Measurements from ENCODE around the gene COX7A2L.

COX7A2L gene

GRCh38 chr2:42376758-42377157 is 15.7 kb upstream of the COX7A2L start:
- TF ChIP-seq EZH2phosphoT487 (IDR thresholded peaks at IDR 0.05; ENCODE audit: low read length) = no peak
- no peak for TF ChIP-seq CTCF (IDR thresholded peaks at IDR 0.05; ENCODE audit: low read length)
- no peak for TF ChIP-seq EZH2 (optimal IDR thresholded peaks at IDR 0.05; ENCODE audit: low read depth, low read length)
- H3K4me1 ChIP-seq (ENCODE audit: low read length) = no peaks in the 10 kb centered on the region

GRCh38 chr2:42372474-42373200 is 11.6 kb upstream of the COX7A2L start:
- Histone ChIP-seq H3K36me3 (replicated peaks; ENCODE audit: insufficient read depth, low read length) (no peaks in the 10 kb centered on the region), H3K9ac (ENCODE audit: low read length) (no peak overlapping the region), H3K79me2 (ENCODE audit: low read length) (no peaks in the 10 kb centered on the region), H3K27me3 (replicated peaks; ENCODE audit: insufficient read depth, low read length) (no peaks in the 10 kb centered on the region), H3K9me3 (replicated peaks; ENCODE audit: insufficient read depth, low read length) (no peaks in the 10 kb centered on the region), H2AFZ (ENCODE audit: low read length) (no peak overlapping the region), H3K27ac (ENCODE audit: low read length) (no peak overlapping the region), H3K4me2 (ENCODE audit: low read depth, low read length) (no peak overlapping the region), H3K4me3 (ENCODE audit: low read length) (no peak overlapping the region), H4K20me1 (ENCODE audit: insufficient read depth, low read length) (no peaks in the 10 kb centered on the region), H3K4me1 (ENCODE audit: low read length) (no peaks in the 10 kb centered on the region), H3F3A (ENCODE audit: insufficient read depth, low read length) (no peaks in the 10 kb centered on the region), H3K9me2 (replicated peaks; ENCODE audit: insufficient read depth, low read length) (no peaks in the 10 kb centered on the region)
- TF ChIP-seq EZH2 (optimal IDR thresholded peaks at IDR 0.05; ENCODE audit: low read depth, low read length) (no peak), EZH2phosphoT487 (IDR thresholded peaks at IDR 0.05; ENCODE audit: low read length) (no peak), CTCF (IDR thresholded peaks at IDR 0.05; ENCODE audit: low read length) (no peak)
- no peak for DNase-seq

More at GRCh38 chr2:42376758-42377157, 15.7 kb upstream of the COX7A2L start:
- no peaks in the 10 kb centered on the region for H4K20me1 ChIP-seq (ENCODE audit: insufficient read depth, low read length)
- H2AFZ ChIP-seq (ENCODE audit: low read length) = no peak overlapping the region
- no peaks in the 10 kb centered on the region for H3K79me2 ChIP-seq (ENCODE audit: low read length)
- no peak overlapping the region for H3K9ac ChIP-seq (ENCODE audit: low read length)
- H3K4me2 ChIP-seq (ENCODE audit: low read depth, low read length) = no peak overlapping the region
- no peaks in the 10 kb centered on the region for H3K36me3 ChIP-seq (replicated peaks; ENCODE audit: insufficient read depth, low read length)
- no peaks in the 10 kb centered on the region for H3K9me2 ChIP-seq (replicated peaks; ENCODE audit: insufficient read depth, low read length)
- no peaks in the 10 kb centered on the region for H3K27me3 ChIP-seq (replicated peaks; ENCODE audit: insufficient read depth, low read length)
- H3K27ac ChIP-seq (ENCODE audit: low read length) = no peak overlapping the region
- H3K9me3 ChIP-seq (replicated peaks; ENCODE audit: insufficient read depth, low read length) = no peaks in the 10 kb centered on the region
- H3F3A ChIP-seq (ENCODE audit: insufficient read depth, low read length) = no peaks in the 10 kb centered on the region
- H3K4me3 ChIP-seq (ENCODE audit: low read length) = no peak overlapping the region
- no peak for DNase-seq

GRCh38 chr2:42371611-42372473 is 10.8 kb upstream of the COX7A2L start:
- no peak for DNase-seq
- no peaks in the 10 kb centered on the region for H3F3A ChIP-seq (ENCODE audit: insufficient read depth, low read length)
- no peaks in the 10 kb centered on the region for H4K20me1 ChIP-seq (ENCODE audit: insufficient read depth, low read length)
- H2AFZ ChIP-seq (ENCODE audit: low read length) = no peak overlapping the region
- no peaks in the 10 kb centered on the region for H3K9me3 ChIP-seq (replicated peaks; ENCODE audit: insufficient read depth, low read length)
- no peak overlapping the region for H3K27ac ChIP-seq (ENCODE audit: low read length)
- no peaks in the 10 kb centered on the region for H3K36me3 ChIP-seq (replicated peaks; ENCODE audit: insufficient read depth, low read length)
- H3K79me2 ChIP-seq (ENCODE audit: low read length) = no peaks in the 10 kb centered on the region
- H3K4me1 ChIP-seq (ENCODE audit: low read length) = peaks cover 4% of the 10 kb centered on the region
- no peak overlapping the region for H3K9ac ChIP-seq (ENCODE audit: low read length)
- no peaks in the 10 kb centered on the region for H3K27me3 ChIP-seq (replicated peaks; ENCODE audit: insufficient read depth, low read length)
- no peak overlapping the region for H3K4me3 ChIP-seq (ENCODE audit: low read length)
- H3K4me2 ChIP-seq (ENCODE audit: low read depth, low read length) = no peak overlapping the region
- TF ChIP-seq CTCF (IDR thresholded peaks at IDR 0.05; ENCODE audit: low read length) (no peak), EZH2phosphoT487 (IDR thresholded peaks at IDR 0.05; ENCODE audit: low read length) (no peak), EZH2 (optimal IDR thresholded peaks at IDR 0.05; ENCODE audit: low read depth, low read length) (no peak)
- no peaks in the 10 kb centered on the region for H3K9me2 ChIP-seq (replicated peaks; ENCODE audit: insufficient read depth, low read length)
